Activated CD4-positive, alpha-beta T cell treated with anti-CD3 and anti-CD28 coated beads, Interleukin-2, Interleukin-6, amounts not matched to agents 100 ng/mL and 50 ng/mL, durations not matched to agents 16 hours and 8 hours (primary cell): Measurements from ENCODE around the gene TRIM72.
"Not testable (repeated sequence)": the region's sequence is repeated elsewhere in the genome, so short reads cannot be mapped to it uniquely, and the experiment has no call there.

Source experiments
- DNase-seq: peaks from one replicate; pipeline ENCODE4 v3.0.0-alpha.2; 2020

TRIM72 gene

GRCh38 chr16:31190818-31191444, 23.0 kb upstream of the TRIM72 start:
- no peak for DNase-seq

DNA sequence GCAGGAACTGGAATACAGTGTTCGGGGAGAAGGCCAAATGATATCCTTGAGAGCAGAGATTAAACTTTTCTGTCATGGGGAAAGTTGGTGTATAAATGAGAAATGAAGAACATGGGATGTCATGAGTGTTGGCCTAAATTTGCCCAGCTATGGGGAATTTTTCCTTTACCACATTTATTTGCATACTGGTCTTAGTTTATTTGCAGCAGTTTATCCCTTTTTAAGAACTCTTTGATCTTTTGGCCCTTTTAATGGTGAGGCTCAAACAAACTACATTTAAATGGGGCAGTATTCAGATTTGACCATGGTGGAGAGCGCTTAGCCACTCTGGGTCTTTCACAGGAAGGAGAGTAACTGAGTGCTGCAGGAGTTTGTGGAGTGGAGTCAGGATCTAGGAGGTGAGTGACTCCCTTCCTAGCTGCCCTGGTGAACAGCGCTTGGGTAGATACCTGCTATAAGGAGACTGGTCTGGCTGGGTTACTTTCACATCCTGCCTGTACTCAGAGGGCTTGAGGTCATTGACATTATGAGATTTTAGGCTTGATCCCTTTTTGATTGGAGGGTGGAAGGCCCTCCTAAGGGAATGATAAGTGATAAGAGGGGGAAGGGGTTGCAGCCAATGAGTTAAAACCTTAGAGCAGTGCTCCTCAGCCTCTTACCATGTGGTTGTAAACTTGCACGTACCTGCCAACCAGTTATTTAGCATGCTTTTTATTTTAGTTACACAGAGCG, 22.1 kb upstream of the TRIM72 start:
- no peak for DNase-seq

DNA sequence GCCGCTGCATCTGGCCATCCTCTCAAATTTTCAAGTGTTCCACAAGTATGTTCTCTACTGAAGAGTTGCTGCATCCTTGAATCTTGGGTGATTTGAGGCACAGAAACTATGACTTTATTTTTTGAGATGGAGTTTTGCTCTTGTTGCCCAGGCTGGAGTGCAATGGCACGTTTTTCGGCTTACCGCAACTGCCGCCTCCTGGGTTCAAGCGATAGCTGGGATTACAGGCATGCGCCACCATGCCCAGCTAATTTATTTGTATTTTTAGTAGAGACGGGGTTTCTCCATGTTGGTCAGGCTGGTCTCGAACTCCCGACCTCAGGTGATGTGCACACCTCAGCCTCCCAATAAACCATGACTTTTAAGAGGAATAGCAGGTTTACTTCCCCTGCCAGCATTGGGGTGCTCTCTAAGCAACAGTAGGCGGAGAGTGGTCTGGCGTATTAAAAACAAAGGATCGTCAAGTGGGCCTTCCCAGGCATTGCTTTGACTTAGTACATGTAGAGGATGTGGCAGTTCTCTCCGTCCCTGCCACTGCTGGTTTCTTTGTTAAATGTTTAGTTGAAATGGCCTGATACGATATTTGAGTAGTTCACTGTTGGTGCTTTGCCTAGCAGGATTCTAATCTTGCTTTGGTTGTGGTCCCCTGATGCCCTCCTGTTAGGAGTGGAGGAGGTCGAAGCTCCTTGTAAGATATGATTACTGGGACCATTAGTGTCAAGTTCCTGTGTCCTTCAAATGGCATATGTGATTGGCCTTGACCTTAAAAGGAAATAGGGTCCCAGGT, 20.9 kb upstream of the TRIM72 start:
- DNase-seq = no peak

DNA sequence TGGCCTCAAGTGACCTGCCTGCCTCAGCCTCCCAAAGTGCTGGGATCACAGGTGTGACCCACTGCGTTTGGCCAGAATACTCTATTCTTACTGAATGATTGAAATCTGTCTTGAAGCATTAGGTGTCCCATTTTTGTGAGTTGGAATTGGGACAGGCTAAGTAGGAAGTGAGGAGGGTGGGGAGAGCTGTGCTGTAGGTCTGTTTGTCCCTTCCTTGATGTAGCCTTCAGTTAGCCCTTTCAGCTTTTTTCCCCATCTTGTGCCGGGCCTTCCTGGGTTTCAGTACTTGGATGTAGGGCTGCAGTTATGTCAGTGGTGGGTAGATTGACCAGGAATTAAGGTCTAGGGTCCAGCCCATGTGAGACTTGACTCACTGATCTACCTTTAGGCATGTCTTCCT, 20.0 kb upstream of the TRIM72 start:
- DNase-seq = no peak

DNA sequence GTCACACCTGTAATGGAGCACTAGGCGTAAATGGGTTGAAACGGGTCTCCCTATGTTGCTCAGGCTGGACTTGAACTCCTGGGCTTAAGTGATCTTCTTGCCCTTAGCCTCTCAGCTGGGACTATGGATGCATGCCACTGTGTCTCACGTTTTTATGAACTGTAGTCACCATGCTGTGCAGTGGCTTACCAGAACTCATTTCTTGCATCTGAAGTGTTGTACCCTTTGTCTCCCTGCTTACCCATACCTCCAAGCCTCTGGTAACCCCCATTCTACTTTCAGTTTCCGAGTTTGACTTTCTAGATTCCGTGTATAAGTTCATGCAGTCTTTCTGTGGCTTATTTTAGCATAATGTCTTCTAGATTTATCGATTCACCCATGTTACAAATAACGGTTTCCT, 19.0 kb upstream of the TRIM72 start:
- no peak for DNase-seq

DNA sequence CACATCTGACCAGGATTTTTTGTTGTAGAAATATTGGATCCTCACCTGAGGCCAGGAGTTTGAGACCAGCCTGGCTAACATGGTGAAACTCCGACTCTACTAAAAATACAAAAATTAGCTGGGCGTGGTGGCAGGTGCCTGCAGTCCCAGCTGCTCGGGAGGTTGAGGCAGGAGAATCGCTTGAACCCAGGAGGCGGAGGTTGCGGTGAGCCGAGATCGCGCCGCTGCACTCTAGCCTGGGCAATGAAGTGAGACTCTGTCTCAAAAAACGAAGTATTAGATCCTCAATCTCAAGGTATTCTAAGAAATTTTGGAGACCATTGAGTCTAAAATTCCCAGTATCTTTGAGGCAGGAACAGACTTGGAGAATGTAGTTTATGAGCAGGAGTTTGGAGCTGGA, 18.1 kb upstream of the TRIM72 start:
- DNase-seq = not testable (repeated sequence)

GRCh38 chr16:31196324-31197088, 17.4 kb upstream of the TRIM72 start:
- DNase-seq = no peak

DNA sequence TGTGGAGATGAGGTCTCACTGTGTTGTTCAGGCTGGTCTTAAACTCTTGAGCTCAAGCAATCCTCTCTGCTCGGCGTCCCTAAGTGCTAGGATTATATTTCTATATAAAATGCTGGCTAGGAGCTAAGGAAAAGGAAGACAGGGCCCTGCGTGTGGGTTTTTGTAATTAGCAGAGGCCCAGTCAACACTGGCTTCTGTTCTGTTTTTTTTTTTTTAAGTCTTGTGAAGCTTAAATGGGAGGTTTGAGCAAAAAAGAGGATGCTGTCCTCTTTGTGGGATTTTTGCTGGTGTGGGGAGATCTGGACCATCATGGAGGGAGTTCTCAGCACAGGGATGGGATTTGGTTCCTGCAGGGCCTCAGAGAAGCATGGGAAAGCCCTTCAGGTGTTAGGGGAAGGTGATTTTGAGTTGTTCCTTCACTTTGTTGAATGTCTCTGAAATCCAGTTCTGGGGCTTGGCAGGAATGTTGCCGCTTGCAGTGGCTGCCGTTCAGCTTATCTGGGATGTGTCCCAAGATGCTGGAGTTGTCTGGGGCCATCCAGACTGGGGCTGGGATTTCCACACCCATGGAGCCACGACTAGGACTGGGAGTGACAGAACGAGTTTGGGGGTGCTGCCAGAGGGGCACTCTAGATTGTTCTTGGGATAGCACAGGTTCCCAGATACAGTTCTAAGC, 15.6 kb upstream of the TRIM72 start:
- no peak for DNase-seq

GRCh38 chr16:31199430-31200041, 14.4 kb upstream of the TRIM72 start:
- no peak for DNase-seq

GRCh38 chr16:31200111-31200510, 13.8 kb upstream of the TRIM72 start:
- DNase-seq = not testable (repeated sequence)

DNA sequence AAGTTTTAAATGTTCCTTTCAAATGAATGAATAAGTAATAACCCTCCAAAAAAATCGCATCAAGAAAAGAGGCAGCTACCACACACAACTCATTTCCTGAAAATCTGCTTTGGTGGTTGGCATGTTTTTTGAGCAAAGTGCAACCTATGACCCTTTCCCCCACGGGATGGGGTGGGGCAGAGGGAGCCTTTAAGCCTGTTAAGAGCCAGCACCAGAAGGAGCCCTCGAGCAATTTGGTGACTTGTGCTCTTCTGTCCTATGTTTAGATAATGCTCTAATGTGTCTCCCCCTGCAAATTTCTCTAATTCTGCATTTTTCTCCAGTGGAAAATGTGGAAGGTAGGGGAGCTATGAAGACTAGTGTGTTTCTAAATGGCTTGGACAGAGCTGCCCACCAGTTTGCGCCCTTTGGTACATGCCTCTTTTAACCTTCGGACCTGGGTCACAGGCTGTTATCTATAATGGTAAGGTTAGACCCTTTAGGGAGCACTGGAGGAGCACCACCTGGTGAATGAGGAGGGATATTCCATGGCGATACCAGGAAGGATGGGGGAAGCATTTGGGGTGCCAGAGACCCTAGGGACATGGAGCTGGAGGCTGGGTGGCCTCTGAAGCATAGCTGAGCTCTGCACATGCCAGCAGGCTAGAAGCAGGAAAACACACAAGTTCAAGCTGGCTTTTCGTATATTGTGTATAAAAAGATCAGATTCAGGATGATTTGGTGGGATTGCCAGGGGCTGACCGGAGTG, 12.9 kb upstream of the TRIM72 start:
- DNase-seq = peak; percentile 64

GRCh38 chr16:31201582-31202413, 12.1 kb upstream of the TRIM72 start:
- peak; percentile 60 for DNase-seq

DNA sequence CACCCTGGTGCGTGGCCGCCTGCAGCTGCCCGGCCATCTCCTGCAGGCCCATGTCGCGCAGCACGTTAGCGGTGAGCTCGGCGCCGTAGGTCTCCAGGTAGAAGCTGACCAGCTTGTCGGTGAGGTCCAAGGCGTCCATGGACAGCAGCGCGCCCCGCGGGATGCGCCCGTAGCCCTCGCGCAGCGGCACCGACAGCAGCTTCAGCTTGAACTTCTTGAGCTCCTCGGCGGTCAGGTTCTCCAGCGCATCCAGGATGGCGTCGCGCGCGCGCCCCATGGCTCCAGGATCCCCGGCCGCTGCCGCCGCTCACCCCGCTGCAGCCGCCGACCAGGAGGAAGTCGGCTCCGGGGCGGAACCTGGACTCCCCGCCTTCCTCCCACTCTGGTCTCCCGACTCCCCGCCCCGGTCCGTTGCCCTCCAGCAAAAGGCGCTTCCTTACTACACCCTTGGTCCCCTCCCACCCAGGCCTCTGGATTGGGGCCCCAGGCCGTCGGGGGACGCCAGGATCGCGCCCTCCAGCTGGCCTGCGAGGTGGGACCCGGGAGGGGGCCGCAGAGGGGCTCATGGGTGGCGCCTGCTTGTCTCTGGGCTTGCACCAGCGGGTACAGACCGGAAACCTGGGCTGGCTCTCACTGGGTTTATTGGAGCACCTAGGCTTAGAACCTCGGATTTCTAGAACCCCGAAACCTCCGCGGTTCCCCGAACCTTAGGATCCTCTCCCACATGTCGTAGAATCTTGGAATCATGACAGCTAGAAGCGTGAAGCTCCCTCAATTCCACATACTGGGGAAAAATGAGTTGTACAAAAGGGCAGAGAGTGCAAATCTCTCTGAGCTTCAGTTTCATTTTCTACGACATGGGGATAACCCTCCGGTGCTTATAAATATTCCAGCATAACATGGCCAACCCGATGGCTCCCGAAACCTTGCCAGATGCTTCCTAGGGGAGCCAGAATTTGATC, 11.2 kb upstream of the TRIM72 start, which contains the start of gene PYCARD:
PYCARD (minus strand) TSS at position 347 of the 962 bp plus-strand sequence; CDS start at position 277, 70 bp downstream.
- DNase-seq = peak; percentile 53

GRCh38 chr16:31204871-31205666, 8.8 kb upstream of the TRIM72 start:
- DNase-seq = no peak

GRCh38 chr16:31206776-31207175, 7.1 kb upstream of the TRIM72 start:
- DNase-seq = no peak

GRCh38 chr16:31213342-31213741, 577 bp upstream of the TRIM72 start:
- no peak for DNase-seq

GRCh38 chr16:31214708-31215286, 878 bp downstream of the TRIM72 start:
- no peak for DNase-seq
